SK-N-SH (cell line): ENCODE measurements around the gene PLCL2. TPM values are rescaled to one million over a fixed set of nuclear protein-coding genes. Genes with fewer than 3 reads are reported as not detected.

Experiments used
- CTCF ChIA-PET: fragments of 300-600, 350-600 bp; formaldehyde crosslinking; extraction: SDS; loops from one replicate; lab custom pipeline; 2021; lab: Yijun Ruan, JAX
- POLR2A ChIA-PET: fragments of 350-600 bp; sonication (Branson Sonifier 250); formaldehyde crosslinking; extraction: SDS; loops from one replicate; lab custom pipeline; 2020; ENCODE audit warnings: antibody characterized with exemption, inconsistent platforms; lab: Yijun Ruan, JAX
- DNase-seq: peaks from one replicate; pipeline ENCODE4 v3.0.0; 2012
- H2AFZ ChIP-seq: fragments of 200-600 bp; sonication (generic); 2 replicates; pipeline ENCODE4 v1.8.1; 2016; ENCODE audit warnings: antibody characterized with exemption, mild to moderate bottlenecking, low read depth
- H3F3A ChIP-seq: fragments of 200-600 bp; sonication (generic); replicated peaks from 2 replicates; pipeline ENCODE3; 2016; ENCODE audit warnings: antibody characterized with exemption, mild to moderate bottlenecking; ENCODE audit not compliant: insufficient read depth
- H3K27ac ChIP-seq, 2 experiments: fragments of 200-500 bp in 1 of 2; fragments of 200-600 bp in 1 of 2; sonication (Bioruptor generic) in 1 of 2; sonication (generic), shearing (Covaris generic) in 1 of 2; 2 replicates each; pipeline versions ENCODE4 v1.5.1 to v1.6.1; 2014 to 2016; ENCODE audit warnings: low read depth in 2 of 2, inconsistent platforms in 1 of 2, low read length in 1 of 2, mild to moderate bottlenecking in 1 of 2, mixed read lengths in 1 of 2
- H3K27me3 ChIP-seq: fragments of 200-600 bp; sonication (generic), shearing (Covaris generic); 2 replicates; pipeline ENCODE4 v1.6.1; 2016; ENCODE audit warnings: mixed run types; ENCODE audit not compliant: insufficient read depth
- H3K36me3 ChIP-seq, 2 experiments: fragments of 200-500 bp in 1 of 2; fragments of 200-600 bp in 1 of 2; sonication (Bioruptor generic) in 1 of 2; sonication (generic) in 1 of 2; replicated peaks in 1 of 2; 2 replicates each; pipeline versions ENCODE3 to v1.5.1; 2014 to 2016; ENCODE audit warnings: low read length in 1 of 2, mild to moderate bottlenecking in 1 of 2; ENCODE audit not compliant: insufficient read depth in 2 of 2, control insufficient read depth in 1 of 2
- H3K4me1 ChIP-seq, 2 experiments: fragments of 200-500 bp in 1 of 2; fragments of 200-600 bp in 1 of 2; sonication (Bioruptor generic) in 1 of 2; sonication (generic), shearing (Covaris generic) in 1 of 2; 2 replicates each; pipeline versions ENCODE4 v1.5.1 to v1.6.1; 2014 to 2016; ENCODE audit warnings: low read depth in 1 of 2, low read length in 1 of 2, mixed run types in 1 of 2; ENCODE audit not compliant: insufficient read depth in 2 of 2, control insufficient read depth in 1 of 2
- H3K4me2 ChIP-seq: fragments of 200-600 bp; sonication (generic), shearing (Covaris generic); 2 replicates; pipeline ENCODE4 v1.6.1; 2017; ENCODE audit warnings: mixed run types
- H3K4me3 ChIP-seq, 2 experiments: fragments of 200-500 bp in 1 of 2; fragments of 200-600 bp in 1 of 2; sonication (Bioruptor generic) in 1 of 2; sonication (generic), shearing (Covaris generic) in 1 of 2; 2 replicates each; pipeline versions ENCODE4 v1.5.1 to v1.8.1; 2014 to 2016; ENCODE audit warnings: low read depth in 2 of 2, inconsistent platforms in 1 of 2, low read length in 1 of 2, mild to moderate bottlenecking in 1 of 2, mixed read lengths in 1 of 2, moderate library complexity in 1 of 2
- H3K79me2 ChIP-seq: fragments of 200-600 bp; sonication (generic); 2 replicates; pipeline ENCODE4 v1.8.1; 2017; ENCODE audit warnings: mild to moderate bottlenecking; ENCODE audit not compliant: insufficient read depth
- H3K9ac ChIP-seq: fragments of 200-600 bp; sonication (generic); 2 replicates; pipeline ENCODE4 v1.6.1; 2017; ENCODE audit warnings: mixed run types
- H3K9me2 ChIP-seq: fragments of 200-600 bp; sonication (generic); 2 replicates; pipeline ENCODE4 v1.6.1; 2017; ENCODE audit warnings: mixed run types
- H3K9me3 ChIP-seq: fragments of 200-600 bp; sonication (generic); 2 replicates; pipeline ENCODE4 v1.6.1; 2017; ENCODE audit warnings: mixed run types, mild to moderate bottlenecking, moderate library complexity
- H4K20me1 ChIP-seq: fragments of 200-600 bp; sonication (generic); 2 replicates; pipeline ENCODE4 v1.6.1; 2017; ENCODE audit warnings: mild to moderate bottlenecking, mixed run types; ENCODE audit not compliant: insufficient read depth
- EP300 ChIP-seq, 2 experiments: IDR thresholded peaks; 2 replicates each; pipeline versions ENCODE4 v1.4.0 to v1.6.1; 2012; ENCODE audit warnings: borderline replicate concordance in 1 of 2, low read depth in 1 of 2, low read length in 1 of 2
- IRF3 ChIP-seq: fragments of 150-350 bp; IDR thresholded peaks from 2 replicates; pipeline ENCODE4 v1.6.1; 2016; ENCODE audit warnings: mild to moderate bottlenecking, low read depth, low read length
- JUND ChIP-seq: IDR thresholded peaks from 2 replicates; pipeline ENCODE4 v1.4.0; 2012
- RCOR1 ChIP-seq: fragments of 150-350 bp; IDR thresholded peaks from 2 replicates; pipeline ENCODE4 v1.6.1; 2017; ENCODE audit warnings: antibody characterized with exemption, low read length
- REST ChIP-seq: IDR thresholded peaks from 2 replicates; pipeline ENCODE4 v1.6.1; 2012; ENCODE audit warnings: mild to moderate bottlenecking, low read depth, low read length, moderate library complexity
- TAF1 ChIP-seq: IDR thresholded peaks from 2 replicates; pipeline ENCODE4 v1.6.1; 2012; ENCODE audit warnings: low read depth, mild to moderate bottlenecking, low read length, moderate library complexity, borderline replicate concordance
- ZBTB33 ChIP-seq: IDR thresholded peaks from 2 replicates; pipeline ENCODE4 v1.4.0; 2012; ENCODE audit warnings: low read depth, borderline replicate concordance
- WGBS: methylation state at CpG from one replicate; pipeline ENCODE4 v1.1.6; 2017; ENCODE audit warnings: low lambda C conversion rate; 5-methylcytosine and 5-hydroxymethylcytosine counted together
- polyA plus RNA-seq, 3 experiments: library from polyadenylated mRNA; depleted of rRNA; stranded (reverse); fragments of >200 nt; gene quantifications; 2 replicates each; pipeline ENCODE4 v1.2.3, GENCODE V29; 2012

The PLCL2 gene
- polyA plus RNA-seq, 1 of the 3 experiments (the other 2 are of a cell fraction), result 0.85 TPM

GRCh38 chr3:17119201-17120072 is 234.7 kb downstream of the PLCL2 start (continued):
- TF ChIP-seq REST (no peak), TAF1 (no peak)

- no peak for DNase-seq
- H3K79me2 ChIP-seq, result no peaks in the 10 kb centered on the region
- no peak overlapping the region for H3K9ac ChIP-seq
- ChIA-PET POLR2A (no interaction called here), CTCF (no interaction called here)
- WGBS, result 47% methylated on average over 4 of the region's 4 CpGs
- H3K4me1 ChIP-seq, result no peaks in the 10 kb centered on the region; a peak in 1 of 4 replicates
- no peaks in the 10 kb centered on the region for H3K27me3 ChIP-seq
- no peaks in the 10 kb centered on the region for H4K20me1 ChIP-seq
- H3K4me2 ChIP-seq, result no peak overlapping the region
- no peaks in the 10 kb centered on the region for H3K9me2 ChIP-seq
- H3K36me3 ChIP-seq, result no peaks in the 10 kb centered on the region
- no peak overlapping the region for H3K4me3 ChIP-seq
- H3F3A ChIP-seq, result no peaks in the 10 kb centered on the region
- TF ChIP-seq RCOR1 (no peak), ZBTB33 (no peak), EP300 (IDR thresholded peaks at IDR 0.05; ENCODE audit: borderline replicate concordance in 1 of 2, low read depth in 1 of 2, low read length in 1 of 2) (no peak), IRF3 (no peak), JUND (no peak)
- no peak overlapping the region for H2AFZ ChIP-seq
- H3K9me3 ChIP-seq, result no peaks in the 10 kb centered on the region
- H3K27ac ChIP-seq, result no peak overlapping the region
Observed at GRCh38 chr3:17120115-17120514, 235.4 kb downstream of the PLCL2 start.
